Upper lobe of left lung (tissue), 6 donors: ENCODE data around the gene CRK. TPM values are rescaled to one million over a fixed set of nuclear protein-coding genes. Genes with fewer than 3 reads are reported as not detected.

Source experiments
- ATAC-seq, 2 donors: fragments of 200-7000 bp; cut with Tn5 transposase; one replicate each; pipeline ENCODE4 v1.9.1; 2022; ENCODE audit warnings: mild to moderate bottlenecking in 2 of 2, moderate library complexity in 2 of 2; ENCODE audit not compliant: low FRiP score in 2 of 2
- DNase-seq, 2 donors: peaks; one replicate each; pipeline ENCODE4 v3.0.0-alpha.2; 2019 to 2020
- H3K27ac ChIP-seq, 4 donors: fragments of 200-600 bp; sonication (generic); one replicate each; pipeline ENCODE4 v1.5.1; 2016 to 2019
- H3K27me3 ChIP-seq, 4 donors: fragments of 200-600 bp; sonication (generic); one replicate each; pipeline ENCODE4 v1.5.1; 2017 to 2019
- H3K36me3 ChIP-seq, 4 donors: fragments of 200-600 bp; sonication (generic); one replicate each; pipeline ENCODE4 v1.5.1; 2016 to 2019
- H3K4me1 ChIP-seq, 4 donors: fragments of 200-600 bp; sonication (generic); one replicate each; pipeline ENCODE4 v1.5.1; 2018 to 2019
- H3K4me3 ChIP-seq, 4 donors: fragments of 200-600 bp; sonication (generic); one replicate each; pipeline ENCODE4 v1.5.1; 2017 to 2019; ENCODE audit warnings: mild to moderate bottlenecking in 2 of 4, moderate library complexity in 1 of 4
- H3K9me3 ChIP-seq, 4 donors: fragments of 200-600 bp; sonication (generic); one replicate each; pipeline ENCODE4 v1.5.1; 2018 to 2019
- EP300 ChIP-seq, 4 donors: sonication (generic); formaldehyde crosslinking; IDR thresholded peaks; one replicate each; pipeline ENCODE4 v1.5.1; 2017; ENCODE audit warnings: antibody characterized with exemption in 4 of 4, control low read depth in 2 of 4
- POLR2A ChIP-seq, 4 donors: fragments of 450-650 bp; IDR thresholded peaks; one replicate each; pipeline ENCODE4 v1.5.1; 2016 to 2017; ENCODE audit warnings: antibody characterized with exemption in 4 of 4, mild to moderate bottlenecking in 2 of 4
- POLR2AphosphoS5 ChIP-seq, 2 donors: sonication (generic); formaldehyde crosslinking; IDR thresholded peaks; one replicate each; pipeline ENCODE4 v1.5.1; 2017; ENCODE audit warnings: antibody characterized with exemption in 2 of 2
- WGBS, 2 donors: methylation state at CpG; one replicate each; pipeline ENCODE4 v1.1.5; 2017 to 2018; 5-methylcytosine and 5-hydroxymethylcytosine counted together
- total RNA-seq, 6 donors: library from RNA; depleted of rRNA in 4 of 6; stranded (reverse); fragments of >200 nt in 4 of 6; gene quantifications; one replicate each; pipeline versions ENCODE4 v1.1.0 to v1.2.1, GENCODE V29; 2016 to 2021
- TF ChIP-seq, protein P1 (sequence below), 6 experiments: fragments of 450-650 bp in 4 of 6; fragments of 200-600 bp in 2 of 6; sonication (generic) in 2 of 6; IDR thresholded peaks; one replicate each; pipeline ENCODE4 v1.5.1; 2016 to 2019; ENCODE audit warnings: antibody characterized with exemption in 6 of 6
- donor health status: DM: no; HTN: no; CAD: no; lungs with moderate emphysema.
- donor health status: DM: no; HTN: yes; CAD: no; lungs with severe emphysema.

Gene CRK
- total RNA-seq, 6 donors from 2014 or later = 37.7 to 121 (median 65.8) TPM

GRCh38 chr17:1442187-1442586, 13.8 kb downstream of the CRK start:
- peaks cover 0 to 13% (median 0%) of the 10 kb centered on the region in 4 donors for H3K36me3 ChIP-seq
- no peak for TF ChIP-seq POLR2A (IDR thresholded peaks at IDR 0.05)
- no peak for TF ChIP-seq EP300 (IDR thresholded peaks at IDR 0.05)
- no peak overlapping the region for H3K4me3 ChIP-seq
- ATAC-seq = no peak
- WGBS, 2 donors = 96 to 97% methylated on average over 4 of the region's 4 CpGs
- no peaks in the 10 kb centered on the region for H3K27me3 ChIP-seq
- H3K9me3 ChIP-seq = no peaks in the 10 kb centered on the region
- no peak overlapping the region for H3K27ac ChIP-seq
- peaks cover 18 to 43% (median 28%) of the 10 kb centered on the region in 4 donors for H3K4me1 ChIP-seq
- no peak for DNase-seq

- DNase-seq (no peak), ATAC-seq (no peak)
- WGBS, 2 donors = 94% methylated on average over 8 of the region's 8 CpGs
- H3K36me3 ChIP-seq = peaks cover 5 to 26% (median 9%) of the 10 kb centered on the region in 4 donors
- TF ChIP-seq, protein P1, sequence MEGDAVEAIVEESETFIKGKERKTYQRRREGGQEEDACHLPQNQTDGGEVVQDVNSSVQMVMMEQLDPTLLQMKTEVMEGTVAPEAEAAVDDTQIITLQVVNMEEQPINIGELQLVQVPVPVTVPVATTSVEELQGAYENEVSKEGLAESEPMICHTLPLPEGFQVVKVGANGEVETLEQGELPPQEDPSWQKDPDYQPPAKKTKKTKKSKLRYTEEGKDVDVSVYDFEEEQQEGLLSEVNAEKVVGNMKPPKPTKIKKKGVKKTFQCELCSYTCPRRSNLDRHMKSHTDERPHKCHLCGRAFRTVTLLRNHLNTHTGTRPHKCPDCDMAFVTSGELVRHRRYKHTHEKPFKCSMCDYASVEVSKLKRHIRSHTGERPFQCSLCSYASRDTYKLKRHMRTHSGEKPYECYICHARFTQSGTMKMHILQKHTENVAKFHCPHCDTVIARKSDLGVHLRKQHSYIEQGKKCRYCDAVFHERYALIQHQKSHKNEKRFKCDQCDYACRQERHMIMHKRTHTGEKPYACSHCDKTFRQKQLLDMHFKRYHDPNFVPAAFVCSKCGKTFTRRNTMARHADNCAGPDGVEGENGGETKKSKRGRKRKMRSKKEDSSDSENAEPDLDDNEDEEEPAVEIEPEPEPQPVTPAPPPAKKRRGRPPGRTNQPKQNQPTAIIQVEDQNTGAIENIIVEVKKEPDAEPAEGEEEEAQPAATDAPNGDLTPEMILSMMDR (IDR thresholded peaks at IDR 0.05) = no peak
- no peak for TF ChIP-seq EP300 (IDR thresholded peaks at IDR 0.05)
- no peak for TF ChIP-seq POLR2A (IDR thresholded peaks at IDR 0.05)
- no peak for TF ChIP-seq POLR2AphosphoS5 (IDR thresholded peaks at IDR 0.05)
- no peak overlapping the region for H3K4me3 ChIP-seq
- H3K4me1 ChIP-seq = peaks cover 13 to 32% (median 20%) of the 10 kb centered on the region in 4 donors
- no peak overlapping the region for H3K27ac ChIP-seq
- no peaks in the 10 kb centered on the region for H3K9me3 ChIP-seq
- no peaks in the 10 kb centered on the region for H3K27me3 ChIP-seq
These were observed 15.1 kb downstream of the CRK start for GRCh38 chr17:1440921-1441320.

DNA sequence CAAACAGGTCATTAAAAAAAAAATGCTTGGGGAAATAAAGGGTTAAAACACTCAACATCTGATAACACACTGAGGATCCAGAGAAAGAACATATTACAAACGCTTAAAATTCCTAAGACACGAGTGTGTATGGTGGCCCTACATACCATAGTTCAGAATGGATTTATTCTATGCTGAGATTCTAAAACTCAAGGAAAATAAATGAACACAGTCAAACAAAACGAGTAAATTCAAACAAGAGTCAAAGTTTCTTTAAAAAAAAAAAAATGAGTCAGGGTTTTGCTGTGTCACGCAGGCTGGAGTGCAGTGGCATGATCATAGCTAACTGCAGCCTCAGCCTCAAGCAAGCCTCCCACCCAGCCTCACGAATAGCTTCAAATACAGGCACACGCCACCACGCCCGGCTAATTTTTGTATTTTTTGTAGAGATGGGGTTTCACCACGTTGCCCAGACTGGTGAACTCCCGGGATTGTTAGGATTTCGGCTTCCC, 17.4 kb downstream of the CRK start:
- Histone ChIP-seq H3K9me3 (no peaks in the 10 kb centered on the region), H3K4me3 (no peak overlapping the region), H3K36me3 (peaks cover 9 to 39% (median 23%) of the 10 kb centered on the region in 4 donors), H3K27ac (peak overlapping the region in 3 of 4 donors; percentile 46 to 62 (median 57)), H3K27me3 (no peaks in the 10 kb centered on the region), H3K4me1 (peaks cover 13 to 20% (median 18%) of the 10 kb centered on the region in 4 donors)
- DNase-seq = peak in 1 of 2 donors; percentile 32
- 49 to 64% methylated on average over 11 of the region's 11 CpGs for WGBS, 2 donors
- no peak for ATAC-seq
- TF ChIP-seq EP300 (IDR thresholded peaks at IDR 0.05) (no peak), POLR2AphosphoS5 (IDR thresholded peaks at IDR 0.05) (no peak), POLR2A (IDR thresholded peaks at IDR 0.05) (no peak)
- TF ChIP-seq, protein P1 (IDR thresholded peaks at IDR 0.05) = no peak

DNA sequence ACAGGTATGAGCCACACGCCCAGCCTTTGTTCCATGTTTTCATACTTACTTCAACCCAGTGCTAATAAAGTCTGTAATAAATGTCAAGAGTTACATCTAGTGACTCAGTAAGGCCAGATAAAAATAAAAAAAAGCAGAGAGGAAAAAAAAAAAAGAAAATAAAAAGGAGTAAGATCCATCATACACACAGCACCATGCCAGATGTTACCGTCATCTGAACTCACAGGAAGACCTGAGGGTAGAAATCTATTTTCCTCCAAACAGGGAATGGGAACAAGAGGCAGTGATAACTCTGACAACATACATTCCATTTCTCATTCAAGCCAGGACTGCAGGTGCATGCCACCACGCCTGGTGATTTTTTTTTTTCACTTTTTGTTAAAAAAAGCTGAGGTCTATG, 20.7 kb downstream of the CRK start:
- Histone ChIP-seq H3K9me3 (no peaks in the 10 kb centered on the region), H3K27ac (no peak overlapping the region), H3K27me3 (no peaks in the 10 kb centered on the region), H3K4me1 (peaks cover 24 to 31% (median 28%) of the 10 kb centered on the region in 4 donors), H3K4me3 (no peak overlapping the region), H3K36me3 (peaks cover 9 to 46% (median 25%) of the 10 kb centered on the region in 4 donors)
- WGBS, 2 donors = 83 to 84% methylated on average over 3 of the region's 3 CpGs
- TF ChIP-seq POLR2AphosphoS5 (IDR thresholded peaks at IDR 0.05) = no peak
- TF ChIP-seq, protein P1 (IDR thresholded peaks at IDR 0.05) = no peak
- no peak for TF ChIP-seq EP300 (IDR thresholded peaks at IDR 0.05)
- no peak for TF ChIP-seq POLR2A (IDR thresholded peaks at IDR 0.05)
- ATAC-seq (no peak), DNase-seq (no peak)

DNA sequence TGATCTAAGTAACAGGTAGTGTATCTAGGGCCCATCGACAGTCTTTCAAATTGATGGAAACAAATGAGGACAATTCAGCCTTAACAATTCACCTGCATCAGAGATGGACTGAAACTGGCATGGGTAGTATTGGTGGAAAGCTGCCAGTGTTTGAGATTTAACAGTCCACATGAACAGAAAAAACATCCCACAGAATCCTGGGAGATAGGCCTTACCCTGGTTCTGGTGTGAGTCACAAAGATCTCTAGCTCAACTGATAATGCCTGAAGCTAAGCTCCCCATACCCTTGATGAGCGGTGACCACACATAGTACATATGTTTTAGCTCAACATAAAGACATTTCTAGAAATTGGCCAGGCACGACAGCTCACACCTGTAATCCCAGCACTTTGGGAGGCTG, 21.9 kb downstream of the CRK start:
- DNase-seq (no peak), ATAC-seq (no peak)
- TF ChIP-seq, protein P1 (IDR thresholded peaks at IDR 0.05) = no peak
- TF ChIP-seq POLR2AphosphoS5 (IDR thresholded peaks at IDR 0.05) = no peak
- no peak for TF ChIP-seq POLR2A (IDR thresholded peaks at IDR 0.05)
- no peak for TF ChIP-seq EP300 (IDR thresholded peaks at IDR 0.05)
- H3K27me3 ChIP-seq = no peaks in the 10 kb centered on the region
- 100% methylated on average over 2 of the region's 3 CpGs for WGBS, 2 donors
- H3K9me3 ChIP-seq = no peaks in the 10 kb centered on the region
- no peak overlapping the region for H3K27ac ChIP-seq
- peaks cover 22 to 25% (median 25%) of the 10 kb centered on the region in 4 donors for H3K4me1 ChIP-seq
- peaks cover 9 to 49% (median 26%) of the 10 kb centered on the region in 4 donors for H3K36me3 ChIP-seq
- no peak overlapping the region for H3K4me3 ChIP-seq
